Astrocyte (in vitro differentiated cells and primary cell): ENCODE data around the gene COMT. TPM values are rescaled to one million over a fixed set of nuclear protein-coding genes. Genes with fewer than 3 reads are reported as not detected.
A peak's percentile ranks its signal among the peaks of the same experiment; 100 is the strongest.

ENCODE experiments used
- DNase-seq: peaks from one replicate; pipeline ENCODE4 v3.0.0-alpha.2; 2010; ENCODE audit warnings: low read depth
- FAIRE-seq: peaks from 2 replicates; lab custom pipeline; 2011; peaks lifted over from hg19 to GRCh38; lab: Jason Lieb, UNC
- H2AFZ ChIP-seq: 2 replicates; pipeline ENCODE4 v1.6.0; 2012; ENCODE audit warnings: low read depth, low read length, inconsistent platforms
- H3K27ac ChIP-seq: 2 replicates; pipeline ENCODE4 v1.5.1; 2011; ENCODE audit warnings: low read depth, low read length, inconsistent platforms
- H3K27me3 ChIP-seq: 2 replicates; pipeline ENCODE4 v1.6.0; 2011; ENCODE audit warnings: low read length, inconsistent platforms; ENCODE audit not compliant: insufficient read depth
- H3K36me3 ChIP-seq: 2 replicates; pipeline ENCODE4 v1.5.1; 2011; ENCODE audit warnings: low read length, inconsistent platforms; ENCODE audit not compliant: insufficient read depth
- H3K4me1 ChIP-seq: 2 replicates; pipeline ENCODE4 v1.5.1; 2011; ENCODE audit warnings: low read length, inconsistent platforms; ENCODE audit not compliant: insufficient read depth
- H3K4me2 ChIP-seq: 2 replicates; pipeline ENCODE4 v1.6.0; 2012; ENCODE audit warnings: low read length, inconsistent platforms
- H3K4me3 ChIP-seq: 2 replicates; pipeline ENCODE4 v1.5.1; 2011; ENCODE audit warnings: low read depth, mild to moderate bottlenecking, low read length, inconsistent platforms; ENCODE audit not compliant: insufficient read depth
- H3K79me2 ChIP-seq: 2 replicates; pipeline ENCODE4 v1.6.0; 2012; ENCODE audit warnings: mild to moderate bottlenecking, low read length, inconsistent platforms; ENCODE audit not compliant: insufficient read depth
- H3K9ac ChIP-seq: 2 replicates; pipeline ENCODE4 v1.6.0; 2012; ENCODE audit warnings: mild to moderate bottlenecking, low read length, inconsistent platforms
- H3K9me3 ChIP-seq: 2 replicates; pipeline ENCODE4 v1.5.1; 2012; ENCODE audit warnings: low read depth, mild to moderate bottlenecking, low read length, inconsistent platforms; ENCODE audit not compliant: insufficient read depth
- H4K20me1 ChIP-seq: 2 replicates; pipeline ENCODE4 v1.6.0; 2012; ENCODE audit warnings: low read length, inconsistent platforms; ENCODE audit not compliant: insufficient read depth
- H3K27ac Mint-ChIP-seq: one replicate; pipeline ENCODE4 v1.8.0; 2021; ENCODE audit warnings: mild to moderate bottlenecking, mixed read lengths; ENCODE audit not compliant: unreplicated experiment
- H3K27me3 Mint-ChIP-seq: one replicate; pipeline ENCODE4 v1.8.0; 2021; ENCODE audit warnings: low read depth, mixed read lengths; ENCODE audit not compliant: unreplicated experiment
- H3K36me3 Mint-ChIP-seq: one replicate; pipeline ENCODE4 v1.8.0; 2021; ENCODE audit warnings: low read depth, mixed read lengths; ENCODE audit not compliant: unreplicated experiment
- H3K4me1 Mint-ChIP-seq: one replicate; pipeline ENCODE4 v1.8.0; 2021; ENCODE audit warnings: low read depth, mixed read lengths; ENCODE audit not compliant: unreplicated experiment
- H3K4me3 Mint-ChIP-seq: one replicate; pipeline ENCODE4 v1.8.0; 2021; ENCODE audit warnings: mild to moderate bottlenecking, moderate library complexity, mixed read lengths; ENCODE audit not compliant: unreplicated experiment
- H3K9me3 Mint-ChIP-seq: one replicate; pipeline ENCODE4 v1.8.0; 2021; ENCODE audit warnings: mild to moderate bottlenecking, mixed read lengths; ENCODE audit not compliant: unreplicated experiment
- CTCF ChIP-seq: IDR thresholded peaks from 2 replicates; pipeline ENCODE4 v1.5.1; 2011; ENCODE audit warnings: low read depth, mild to moderate bottlenecking, inconsistent platforms, low read length, moderate library complexity; ENCODE audit not compliant: insufficient read depth
- EZH2 ChIP-seq: IDR thresholded peaks from 2 replicates; pipeline ENCODE4 v1.6.1; 2012; ENCODE audit warnings: mild to moderate bottlenecking, low read length, inconsistent platforms; ENCODE audit not compliant: insufficient read depth
- total RNA-seq: library from RNA; stranded (reverse); gene quantifications from 2 replicates; pipeline ENCODE4 v1.2.1, GENCODE V29; 2021

The COMT gene
- total RNA-seq, 1 donor from 2014 or later: 116 TPM

DNA sequence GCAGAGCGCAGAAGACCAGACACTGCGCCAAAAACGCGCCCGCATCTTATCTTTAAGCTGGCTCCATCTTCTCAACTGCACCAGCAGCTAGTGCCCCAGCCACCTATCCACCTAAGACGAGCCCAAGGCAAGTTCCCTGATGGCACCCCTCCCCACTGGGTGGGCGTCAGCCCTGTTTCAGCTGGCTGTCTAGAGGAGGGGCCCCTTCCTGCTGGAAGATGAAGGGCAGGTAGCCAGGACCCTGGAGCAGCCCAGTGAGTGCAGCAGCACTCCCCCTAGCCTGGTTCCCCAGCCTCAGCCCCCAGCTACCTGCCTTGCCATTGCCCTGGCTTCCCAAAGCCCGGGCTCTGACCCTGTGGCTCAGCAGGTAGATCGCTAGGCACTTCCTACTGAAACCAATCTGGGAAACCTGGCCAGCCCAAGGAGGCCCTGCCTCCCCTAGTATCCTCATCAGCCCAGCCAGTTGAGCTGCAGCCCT, 46.8 kb downstream of the COMT start:
- H3K4me2 ChIP-seq: no peak overlapping the region
- Mint-ChIP-seq H3K4me3 (peak overlapping the region; percentile 57), H3K36me3 (peaks cover 2% of the 10 kb centered on the region), H3K27ac (no peak overlapping the region), H3K4me1 (peaks cover 11% of the 10 kb centered on the region), H3K9me3 (no peaks in the 10 kb centered on the region), H3K27me3 (peaks cover 2% of the 10 kb centered on the region)
- H3K36me3 ChIP-seq: no peaks in the 10 kb centered on the region
- no peaks in the 10 kb centered on the region for H3K27me3 ChIP-seq
- FAIRE-seq (no peak), DNase-seq (no peak)
- no peak overlapping the region for H2AFZ ChIP-seq
- no peaks in the 10 kb centered on the region for H3K9me3 ChIP-seq
- TF ChIP-seq CTCF: no peak
- TF ChIP-seq EZH2: no peak
- H3K27ac ChIP-seq: no peak overlapping the region
- H4K20me1 ChIP-seq: peaks cover 19% of the 10 kb centered on the region
- no peak overlapping the region for H3K4me3 ChIP-seq
- H3K79me2 ChIP-seq: peaks cover 18% of the 10 kb centered on the region
- no peak overlapping the region for H3K9ac ChIP-seq
- peaks cover 26% of the 10 kb centered on the region for H3K4me1 ChIP-seq

- H3K9ac ChIP-seq: no peak overlapping the region
- H3K27ac ChIP-seq: no peak overlapping the region
- H2AFZ ChIP-seq: no peak overlapping the region
- H3K4me2 ChIP-seq: no peak overlapping the region
- H3K27me3 ChIP-seq: no peaks in the 10 kb centered on the region
- Mint-ChIP-seq H3K27ac (no peak overlapping the region), H3K27me3 (peaks cover 2% of the 10 kb centered on the region), H3K4me3 (no peak overlapping the region), H3K36me3 (peaks cover 2% of the 10 kb centered on the region), H3K4me1 (peaks cover 7% of the 10 kb centered on the region), H3K9me3 (no peaks in the 10 kb centered on the region)
- H3K36me3 ChIP-seq: no peaks in the 10 kb centered on the region
- no peak for DNase-seq
- H3K4me3 ChIP-seq: no peak overlapping the region
- no peaks in the 10 kb centered on the region for H3K9me3 ChIP-seq
- peaks cover 17% of the 10 kb centered on the region for H3K79me2 ChIP-seq
- no peak for FAIRE-seq
- peaks cover 19% of the 10 kb centered on the region for H4K20me1 ChIP-seq
- H3K4me1 ChIP-seq: peaks cover 18% of the 10 kb centered on the region
- TF ChIP-seq EZH2 (no peak), CTCF (no peak)
Observed at GRCh38 chr22:19988965-19989724, 47.6 kb downstream of the COMT start.

GRCh38 chr22:19989725-19990067, 48.1 kb downstream of the COMT start:
- Histone ChIP-seq H3K79me2 (peaks cover 14% of the 10 kb centered on the region), H3K9me3 (no peaks in the 10 kb centered on the region), H3K4me3 (no peak overlapping the region), H3K27me3 (no peaks in the 10 kb centered on the region), H4K20me1 (peaks cover 16% of the 10 kb centered on the region), H3K4me1 (peaks cover 13% of the 10 kb centered on the region), H3K36me3 (no peaks in the 10 kb centered on the region), H3K27ac (no peak overlapping the region), H3K9ac (no peak overlapping the region), H3K4me2 (no peak overlapping the region), H2AFZ (no peak overlapping the region)
- peaks cover 2% of the 10 kb centered on the region for H3K27me3 Mint-ChIP-seq
- no peak for DNase-seq
- H3K27ac Mint-ChIP-seq: no peak overlapping the region
- H3K4me1 Mint-ChIP-seq: peaks cover 3% of the 10 kb centered on the region
- H3K4me3 Mint-ChIP-seq: no peak overlapping the region
- H3K36me3 Mint-ChIP-seq: peaks cover 2% of the 10 kb centered on the region
- no peaks in the 10 kb centered on the region for H3K9me3 Mint-ChIP-seq
- no peak for FAIRE-seq
- TF ChIP-seq EZH2 (no peak), CTCF (no peak)
